HEK293T (cell line): ENCODE results near the gene SYNE1.

Source experiments
- FOXA1 ChIP-seq: fragments of 450-650 bp; IDR thresholded peaks from 2 replicates; pipeline ENCODE4 v1.6.1; 2016; ENCODE audit warnings: mild to moderate bottlenecking
- FOXM1 ChIP-seq: fragments of 450-650 bp; IDR thresholded peaks from 2 replicates; pipeline ENCODE4 v1.6.1; 2017; ENCODE audit warnings: mild to moderate bottlenecking, borderline replicate concordance
- SP1 ChIP-seq: fragments of 450-650 bp; IDR thresholded peaks from 2 replicates; pipeline ENCODE4 v1.6.1; 2017
- SUZ12 ChIP-seq: fragments of 450-650 bp; IDR thresholded peaks from 2 replicates; pipeline ENCODE4 v1.6.1; 2016; ENCODE audit warnings: mild to moderate bottlenecking
- TARDBP ChIP-seq: fragments of 450-650 bp; IDR thresholded peaks from 2 replicates; pipeline ENCODE4 v1.6.1; 2016

DNA sequence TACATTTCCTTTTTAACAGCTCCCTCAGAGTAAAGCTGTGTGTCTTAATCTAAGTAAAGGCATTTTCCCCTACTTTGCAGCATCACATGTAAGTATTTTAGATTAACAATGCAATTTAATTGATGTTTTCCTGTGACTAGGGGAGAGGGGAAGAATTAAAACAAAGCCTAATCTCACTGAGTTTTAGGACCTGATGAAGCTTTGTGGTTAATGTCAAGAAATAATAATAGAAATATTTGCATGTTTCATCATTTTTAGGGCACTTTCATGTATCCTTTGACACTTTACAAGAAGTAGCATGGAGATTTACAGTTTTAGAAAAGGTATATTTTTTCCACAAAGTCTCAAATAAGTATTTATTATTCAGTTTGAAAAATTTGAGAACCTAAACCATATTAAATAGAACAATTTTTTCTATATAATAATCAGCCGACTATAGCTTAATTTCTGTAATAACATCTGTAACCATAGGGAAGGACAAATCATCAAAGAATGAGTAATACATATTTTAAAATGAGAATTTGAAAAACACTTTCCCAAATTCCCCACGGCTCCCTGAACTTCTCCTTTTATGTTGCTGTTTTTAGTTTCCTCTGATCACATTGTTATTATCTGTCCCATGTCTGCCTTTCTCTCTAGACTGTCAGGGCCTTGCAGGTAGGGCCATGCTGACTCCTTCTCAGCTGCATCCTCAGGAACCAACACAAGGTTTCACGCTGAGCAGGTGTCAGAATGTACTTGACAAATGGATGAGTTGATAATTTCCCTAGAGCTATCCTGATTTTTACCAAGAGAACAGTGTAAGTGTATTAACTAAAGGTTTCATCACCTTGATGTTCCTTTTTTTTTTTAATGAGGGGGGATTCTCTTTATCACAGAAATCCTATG, 338.1 kb downstream of the SYNE1 start:
- no peak for TF ChIP-seq SP1
- TF ChIP-seq FOXM1: no peak
- no peak for TF ChIP-seq TARDBP
- TF ChIP-seq FOXA1: no peak
- no peak for TF ChIP-seq SUZ12
